ENCODE results near the gene MAGEL2.

The MAGEL2 gene

GRCh38 chr15:23647421-23648370 lies at the start of gene MAGEL2:
Gene MAGEL2 (minus strand): TSS chr15:23647867. CDS start chr15:23647742, 125 bp downstream.
- peak in 1 of 2 experiments; percentile 37 for DNase-seq

- no peak for DNase-seq
These were observed 47.6 kb upstream of the MAGEL2 start for GRCh38 chr15:23695282-23695681.

- DNase-seq: no peak
These were observed 46.9 kb upstream of the MAGEL2 start for GRCh38 chr15:23694592-23694991.

GRCh38 chr15:23690450-23690852 lies 42.8 kb upstream of the MAGEL2 start:
- DNase-seq: peak; percentile 71 to 90

GRCh38 chr15:23690015-23690414 lies 42.3 kb upstream of the MAGEL2 start:
- no peak for DNase-seq

GRCh38 chr15:23687143-23687470 lies 39.4 kb upstream of the MAGEL2 start, which contains the start of gene NDN:
Gene NDN (minus strand): TSS chr15:23687305. CDS start chr15:23687217, 88 bp downstream.
- DNase-seq: peak in 1 of 2 experiments; percentile 65

- DNase-seq: no peak
These were observed 38.9 kb upstream of the MAGEL2 start for GRCh38 chr15:23686466-23687142.

- DNase-seq: no peak
These were observed 23.8 kb upstream of the MAGEL2 start for GRCh38 chr15:23671481-23671880.

GRCh38 chr15:23670970-23671369 lies 23.3 kb upstream of the MAGEL2 start:
- DNase-seq: no peak

GRCh38 chr15:23663232-23663631 lies 15.6 kb upstream of the MAGEL2 start:
- no peak for DNase-seq

GRCh38 chr15:23648920-23649515 lies 1.4 kb upstream of the MAGEL2 start:
- DNase-seq: peak in 1 of 2 experiments; percentile 59

- no peak for DNase-seq
These were observed 719 bp downstream of the MAGEL2 start for GRCh38 chr15:23647001-23647295.

GRCh38 chr15:23646165-23647000 lies 1.3 kb downstream of the MAGEL2 start:
- no peak for DNase-seq

- peak; percentile 10 to 62 for DNase-seq
These were observed 2.1 kb downstream of the MAGEL2 start for GRCh38 chr15:23645371-23646164.

GRCh38 chr15:23644829-23645228 lies 2.8 kb downstream of the MAGEL2 start:
- DNase-seq: no peak

GRCh38 chr15:23642413-23643044 lies 5.1 kb downstream of the MAGEL2 start:
- DNase-seq: peak; percentile 35 to 78

GRCh38 chr15:23634181-23634580 lies 13.5 kb downstream of the MAGEL2 start:
- DNase-seq: no peak

GRCh38 chr15:23629234-23629805 lies 18.3 kb downstream of the MAGEL2 start:
- DNase-seq: peak in 1 of 2 experiments; percentile 56

- no peak for DNase-seq
These were observed 18.9 kb downstream of the MAGEL2 start for GRCh38 chr15:23628612-23629233.

- no peak for DNase-seq
These were observed 31.1 kb downstream of the MAGEL2 start for GRCh38 chr15:23616536-23616935.

- DNase-seq: no peak
These were observed 41.4 kb downstream of the MAGEL2 start for GRCh38 chr15:23606226-23606625.

Measured in NCI-H526 (cell line).